ENCODE results near the gene DENND1A. TPM values are rescaled to one million over a fixed set of nuclear protein-coding genes. Genes with fewer than 3 reads are reported as not detected.

DENND1A gene
- total RNA-seq, 1 experiment from 2014 or later: 42.5 TPM

- ChIA-PET CTCF (interaction anchor here (0.6 to 2.0 kb wide), 10 partner anchors 14 to 506 kb away, joined by 3 to 9 read pairs (median 3); no protein-coding TSS in a partner anchor), POLR2A (no interaction called here)
Observed at GRCh38 chr9:123544007-123544827, 385.7 kb downstream of the DENND1A start.

DNA sequence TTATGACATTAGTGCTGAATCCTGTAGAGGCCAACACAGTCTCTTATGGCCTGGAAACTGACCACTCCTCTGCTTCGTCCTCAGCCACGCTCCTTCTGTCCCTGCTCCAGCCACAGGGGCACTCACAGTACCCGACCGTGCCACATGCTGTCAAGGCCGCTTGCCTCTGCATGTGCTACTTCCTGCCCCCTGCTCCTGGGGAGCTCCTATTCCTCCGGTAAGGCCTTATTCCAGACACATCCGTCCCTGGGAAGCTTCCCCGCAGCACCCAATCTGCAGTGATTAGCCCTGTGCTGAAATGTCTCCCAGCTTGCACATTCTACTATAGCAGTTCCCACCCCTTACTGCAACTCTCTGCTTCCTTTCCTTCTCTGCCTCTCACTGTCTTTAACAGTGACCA is 386.4 kb downstream of the DENND1A start:
- CTCF ChIA-PET: interaction anchor here (0.5 to 2.0 kb wide), 15 partner anchors 15 to 996 kb away, joined by 3 to 9 read pairs (median 3); no protein-coding TSS in a partner anchor

More at GRCh38 chr9:123544007-123544827, 385.7 kb downstream of the DENND1A start:
- Mint-ChIP-seq H3K36me3 (ENCODE audit: insufficient read depth, unreplicated experiment) (no peaks in the 10 kb centered on the region), H3K27me3 (ENCODE audit: insufficient read depth, unreplicated experiment) (no peaks in the 10 kb centered on the region), H3K27ac (ENCODE audit: low read depth, unreplicated experiment) (no peak overlapping the region), H3K9me3 (ENCODE audit: unreplicated experiment) (no peaks in the 10 kb centered on the region), H3K4me1 (ENCODE audit: insufficient read depth, unreplicated experiment) (no peaks in the 10 kb centered on the region), H3K4me3 (ENCODE audit: unreplicated experiment) (no peak overlapping the region)
- intact Hi-C loops (cut with micrococcal nuclease): loop anchor here (1.0 to 5.0 kb wide), 2 partner anchors 496 to 583 kb away; no protein-coding TSS in a partner anchor
- no TSS peak for BruUV-seq (replicated peaks)
- TF ChIP-seq CTCF (IDR thresholded peaks at IDR 0.05; ENCODE audit: unreplicated experiment): peak; percentile 76
- peak; percentile 53 for DNase-seq (ENCODE audit: unreplicated experiment)

GRCh38 chr9:123542435-123543225 is 387.3 kb downstream of the DENND1A start:
- BruUV-seq (replicated peaks): no TSS peak
- Mint-ChIP-seq H3K36me3 (ENCODE audit: insufficient read depth, unreplicated experiment) (no peaks in the 10 kb centered on the region), H3K4me3 (ENCODE audit: unreplicated experiment) (no peak overlapping the region), H3K27me3 (ENCODE audit: insufficient read depth, unreplicated experiment) (no peaks in the 10 kb centered on the region), H3K27ac (ENCODE audit: low read depth, unreplicated experiment) (peak overlapping the region; percentile 8), H3K4me1 (ENCODE audit: insufficient read depth, unreplicated experiment) (no peaks in the 10 kb centered on the region), H3K9me3 (ENCODE audit: unreplicated experiment) (no peaks in the 10 kb centered on the region)
- ChIA-PET POLR2A (no interaction called here), CTCF (interaction anchor here (0.6 to 2.0 kb wide), 20 partner anchors 14 to 997 kb away, joined by 3 to 9 read pairs (median 4); no protein-coding TSS in a partner anchor)
- intact Hi-C loops (cut with micrococcal nuclease): loop anchor here (5.0 kb wide), 1 partner anchor 585 kb away; no protein-coding TSS in a partner anchor
- no peak for DNase-seq (ENCODE audit: unreplicated experiment)
- TF ChIP-seq CTCF (IDR thresholded peaks at IDR 0.05; ENCODE audit: unreplicated experiment): no peak

More for the DNA sequence above, 386.4 kb downstream of the DENND1A start:
- intact Hi-C loops (cut with micrococcal nuclease): loop anchor here (5.0 kb wide), 1 partner anchor 584 kb away; no protein-coding TSS in a partner anchor
- Mint-ChIP-seq H3K4me3 (ENCODE audit: unreplicated experiment) (no peak overlapping the region), H3K27me3 (ENCODE audit: insufficient read depth, unreplicated experiment) (no peaks in the 10 kb centered on the region), H3K9me3 (ENCODE audit: unreplicated experiment) (no peaks in the 10 kb centered on the region), H3K4me1 (ENCODE audit: insufficient read depth, unreplicated experiment) (no peaks in the 10 kb centered on the region), H3K27ac (ENCODE audit: low read depth, unreplicated experiment) (no peak overlapping the region), H3K36me3 (ENCODE audit: insufficient read depth, unreplicated experiment) (no peaks in the 10 kb centered on the region)
- no peak for DNase-seq (ENCODE audit: unreplicated experiment)
- POLR2A ChIA-PET: no interaction called here
- no TSS peak for BruUV-seq (replicated peaks)
- no peak for TF ChIP-seq CTCF (IDR thresholded peaks at IDR 0.05; ENCODE audit: unreplicated experiment)

- CTCF ChIA-PET: interaction anchor here (0.5 to 1.3 kb wide), 3 partner anchors 13 to 438 kb away, joined by 3 to 4 read pairs (median 3); no protein-coding TSS in a partner anchor
- intact Hi-C loops (cut with micrococcal nuclease): loop anchor here (5.0 kb wide), 1 partner anchor 586 kb away; no protein-coding TSS in a partner anchor
Observed at GRCh38 chr9:123541411-123541810, 388.5 kb downstream of the DENND1A start.

More at GRCh38 chr9:123541411-123541810, 388.5 kb downstream of the DENND1A start:
- POLR2A ChIA-PET: no interaction called here
- Mint-ChIP-seq H3K4me1 (ENCODE audit: insufficient read depth, unreplicated experiment) (no peaks in the 10 kb centered on the region), H3K36me3 (ENCODE audit: insufficient read depth, unreplicated experiment) (no peaks in the 10 kb centered on the region), H3K27ac (ENCODE audit: low read depth, unreplicated experiment) (no peak overlapping the region), H3K27me3 (ENCODE audit: insufficient read depth, unreplicated experiment) (no peaks in the 10 kb centered on the region), H3K4me3 (ENCODE audit: unreplicated experiment) (no peak overlapping the region), H3K9me3 (ENCODE audit: unreplicated experiment) (no peaks in the 10 kb centered on the region)
- no TSS peak for BruUV-seq (replicated peaks)
- DNase-seq (ENCODE audit: unreplicated experiment): no peak
- TF ChIP-seq CTCF (IDR thresholded peaks at IDR 0.05; ENCODE audit: unreplicated experiment): no peak
